ENCODE results near the gene ADAMTS8. TPM values are rescaled to one million over a fixed set of nuclear protein-coding genes. Genes with fewer than 3 reads are reported as not detected.

The ADAMTS8 gene
- total and polyA plus RNA-seq, 2 donors (not counting 1 experiment from before 2014, with no cell fraction given): 15.0 to 18.8 TPM

DNA sequence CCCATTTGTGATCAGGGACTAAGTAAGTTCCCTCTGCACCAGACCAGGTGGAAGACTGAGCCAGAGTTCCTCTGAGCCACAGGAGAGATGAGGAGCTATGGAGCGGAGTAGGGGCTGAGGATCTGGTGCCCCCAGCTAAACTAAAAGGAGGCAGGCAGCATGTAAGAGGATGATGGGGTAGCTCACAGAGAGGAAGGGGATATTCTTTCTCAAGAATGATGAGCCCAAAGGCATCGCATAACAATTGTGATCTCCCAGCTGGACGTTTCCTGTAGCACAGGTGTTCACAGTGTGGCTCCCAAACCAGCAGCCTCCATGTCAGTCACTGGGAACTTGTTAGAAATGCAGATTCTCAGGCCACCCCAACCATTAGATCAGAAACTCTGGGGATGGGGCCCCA lies 24.4 kb downstream of the ADAMTS8 start:
- Histone ChIP-seq H3K36me3 (ENCODE audit: control insufficient read depth, insufficient read depth, low read length) (no peaks in the 10 kb centered on the region), H3K4me3 (replicated peaks in 1 of 4; ENCODE audit: control extremely low read depth in 1 of 4, insufficient read depth in 1 of 4, low read depth in 3 of 4, low read length in 4 of 4) (no peak overlapping the region), H3K4me1 (ENCODE audit: control insufficient read depth, extremely low read depth, insufficient read depth, low read length) (peaks cover 43% of the 10 kb centered on the region), H3K79me2 (ENCODE audit: control insufficient read depth, insufficient read depth, low read length) (no peaks in the 10 kb centered on the region), H3K9ac (ENCODE audit: insufficient read depth, low read length) (peak overlapping the region; percentile 34), H2AFZ (ENCODE audit: low read length) (no peak overlapping the region), H4K20me1 (ENCODE audit: control insufficient read depth, extremely low read depth, insufficient read depth, low read length) (no peaks in the 10 kb centered on the region), H3K27me3 (ENCODE audit: control insufficient read depth, insufficient read depth, low read length) (no peaks in the 10 kb centered on the region), H3K4me2 (ENCODE audit: extremely low read depth, insufficient read depth, low read length) (peak overlapping the region; percentile 70), H3K9me3 (ENCODE audit: control insufficient read depth, insufficient read depth, low read depth, low read length) (no peaks in the 10 kb centered on the region), H3K27ac (ENCODE audit: insufficient read depth, low read length) (peak overlapping the region; percentile 92)
- DNase-seq (ENCODE audit: low read depth in 2 of 2): no peak
- TF ChIP-seq EZH2 (IDR thresholded peaks at IDR 0.05; ENCODE audit: low read length, missing control alignments) (no peak), CTCF (conservative IDR thresholded peaks at IDR 0.05 in 1 of 2, IDR thresholded peaks at IDR 0.05 in 1 of 2; ENCODE audit: low read depth in 1 of 2, low read length in 2 of 2) (no peak)

GRCh38 chr11:130403271-130403804 lies 25.1 kb downstream of the ADAMTS8 start:
- H3K36me3 ChIP-seq (ENCODE audit: control insufficient read depth, insufficient read depth, low read length): no peaks in the 10 kb centered on the region
- H3K4me1 ChIP-seq (ENCODE audit: control insufficient read depth, extremely low read depth, insufficient read depth, low read length): peaks cover 39% of the 10 kb centered on the region
- TF ChIP-seq CTCF (conservative IDR thresholded peaks at IDR 0.05 in 1 of 2, IDR thresholded peaks at IDR 0.05 in 1 of 2; ENCODE audit: low read depth in 1 of 2, low read length in 2 of 2) (peak in 1 of 2 donors; percentile 1), EZH2 (IDR thresholded peaks at IDR 0.05; ENCODE audit: low read length, missing control alignments) (no peak)
- peak overlapping the region; percentile 70 for H3K4me2 ChIP-seq (ENCODE audit: extremely low read depth, insufficient read depth, low read length)
- H3K9ac ChIP-seq (ENCODE audit: insufficient read depth, low read length): peak overlapping the region; percentile 34
- H4K20me1 ChIP-seq (ENCODE audit: control insufficient read depth, extremely low read depth, insufficient read depth, low read length): no peaks in the 10 kb centered on the region
- H3K79me2 ChIP-seq (ENCODE audit: control insufficient read depth, insufficient read depth, low read length): no peaks in the 10 kb centered on the region
- H3K4me3 ChIP-seq (replicated peaks in 1 of 4; ENCODE audit: control extremely low read depth in 1 of 4, insufficient read depth in 1 of 4, low read depth in 3 of 4, low read length in 4 of 4): peak overlapping the region in 1 of 4 experiments; percentile 27
- H2AFZ ChIP-seq (ENCODE audit: low read length): peak overlapping the region; percentile 4
- H3K27ac ChIP-seq (ENCODE audit: insufficient read depth, low read length): peak overlapping the region; percentile 92
- no peaks in the 10 kb centered on the region for H3K9me3 ChIP-seq (ENCODE audit: control insufficient read depth, insufficient read depth, low read depth, low read length)
- DNase-seq (ENCODE audit: low read depth in 2 of 2): peak; percentile 88 to 94
- H3K27me3 ChIP-seq (ENCODE audit: control insufficient read depth, insufficient read depth, low read length): no peaks in the 10 kb centered on the region

DNA sequence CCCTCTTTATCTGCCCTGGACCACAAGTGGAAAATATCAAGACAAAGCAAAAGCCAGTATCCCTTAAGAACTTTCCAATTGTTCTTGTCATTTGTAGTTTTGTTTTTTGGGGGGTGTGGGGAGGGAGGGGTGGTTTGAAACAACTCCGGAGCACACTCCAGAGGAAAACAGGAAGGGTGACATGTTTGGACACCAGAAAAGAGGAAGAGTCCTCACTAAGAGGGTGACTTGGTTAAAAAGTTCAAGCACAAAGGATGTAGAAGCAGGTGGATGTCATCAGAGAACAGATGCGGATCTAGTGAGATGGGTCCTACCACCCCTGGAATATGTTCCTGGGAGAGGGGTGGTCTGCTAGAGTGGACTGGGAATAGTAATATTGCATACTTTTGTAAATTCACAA lies 25.8 kb downstream of the ADAMTS8 start:
- no peaks in the 10 kb centered on the region for H3K9me3 ChIP-seq (ENCODE audit: control insufficient read depth, insufficient read depth, low read depth, low read length)
- no peaks in the 10 kb centered on the region for H3K27me3 ChIP-seq (ENCODE audit: control insufficient read depth, insufficient read depth, low read length)
- TF ChIP-seq CTCF (conservative IDR thresholded peaks at IDR 0.05 in 1 of 2, IDR thresholded peaks at IDR 0.05 in 1 of 2; ENCODE audit: low read depth in 1 of 2, low read length in 2 of 2) (no peak), EZH2 (IDR thresholded peaks at IDR 0.05; ENCODE audit: low read length, missing control alignments) (no peak)
- H3K27ac ChIP-seq (ENCODE audit: insufficient read depth, low read length): peak overlapping the region; percentile 92
- no peak overlapping the region for H3K4me3 ChIP-seq (replicated peaks in 1 of 4; ENCODE audit: control extremely low read depth in 1 of 4, insufficient read depth in 1 of 4, low read depth in 3 of 4, low read length in 4 of 4)
- no peak overlapping the region for H3K4me2 ChIP-seq (ENCODE audit: extremely low read depth, insufficient read depth, low read length)
- H3K9ac ChIP-seq (ENCODE audit: insufficient read depth, low read length): no peak overlapping the region
- H3K36me3 ChIP-seq (ENCODE audit: control insufficient read depth, insufficient read depth, low read length): no peaks in the 10 kb centered on the region
- H3K79me2 ChIP-seq (ENCODE audit: control insufficient read depth, insufficient read depth, low read length): no peaks in the 10 kb centered on the region
- DNase-seq (ENCODE audit: low read depth in 2 of 2): no peak
- H2AFZ ChIP-seq (ENCODE audit: low read length): no peak overlapping the region
- H3K4me1 ChIP-seq (ENCODE audit: control insufficient read depth, extremely low read depth, insufficient read depth, low read length): peaks cover 34% of the 10 kb centered on the region
- H4K20me1 ChIP-seq (ENCODE audit: control insufficient read depth, extremely low read depth, insufficient read depth, low read length): no peaks in the 10 kb centered on the region
